Measurements from ENCODE around the gene PTPRT.

GRCh38 chr20:42963796-42964195 is 225.9 kb downstream of the PTPRT start:
- TF ChIP-seq TARDBP (IDR thresholded peaks at IDR 0.05) (no peak), FOXM1 (IDR thresholded peaks at IDR 0.05; ENCODE audit: borderline replicate concordance) (no peak), LEF1 (IDR thresholded peaks at IDR 0.05; ENCODE audit: borderline replicate concordance) (no peak), NFRKB (IDR thresholded peaks at IDR 0.05) (no peak), HDGF (IDR thresholded peaks at IDR 0.05; ENCODE audit: borderline replicate concordance) (no peak), L3MBTL2 (conservative IDR thresholded peaks at IDR 0.05) (no peak), BHLHE40 (IDR thresholded peaks at IDR 0.05; ENCODE audit: borderline replicate concordance) (no peak), FOXA1 (IDR thresholded peaks at IDR 0.05) (no peak), CTBP1 (IDR thresholded peaks at IDR 0.05; ENCODE audit: borderline replicate concordance) (no peak), PKNOX1 (IDR thresholded peaks at IDR 0.05) (no peak), ELF4 (IDR thresholded peaks at IDR 0.05) (no peak)
